22Rv1 (cell line): ENCODE results near the gene PLSCR1.

Experiments
- ZFX ChIP-seq: fragments of 450-650 bp; IDR thresholded peaks from 2 replicates; pipeline ENCODE4 v1.6.1; 2017; ENCODE audit warnings: antibody characterized with exemption, borderline replicate concordance
- TF ChIP-seq, protein P1 (sequence below): fragments of 450-650 bp; IDR thresholded peaks from 2 replicates; pipeline ENCODE4 v1.5.1; 2017; ENCODE audit warnings: mild to moderate bottlenecking

- TF ChIP-seq, protein P1, sequence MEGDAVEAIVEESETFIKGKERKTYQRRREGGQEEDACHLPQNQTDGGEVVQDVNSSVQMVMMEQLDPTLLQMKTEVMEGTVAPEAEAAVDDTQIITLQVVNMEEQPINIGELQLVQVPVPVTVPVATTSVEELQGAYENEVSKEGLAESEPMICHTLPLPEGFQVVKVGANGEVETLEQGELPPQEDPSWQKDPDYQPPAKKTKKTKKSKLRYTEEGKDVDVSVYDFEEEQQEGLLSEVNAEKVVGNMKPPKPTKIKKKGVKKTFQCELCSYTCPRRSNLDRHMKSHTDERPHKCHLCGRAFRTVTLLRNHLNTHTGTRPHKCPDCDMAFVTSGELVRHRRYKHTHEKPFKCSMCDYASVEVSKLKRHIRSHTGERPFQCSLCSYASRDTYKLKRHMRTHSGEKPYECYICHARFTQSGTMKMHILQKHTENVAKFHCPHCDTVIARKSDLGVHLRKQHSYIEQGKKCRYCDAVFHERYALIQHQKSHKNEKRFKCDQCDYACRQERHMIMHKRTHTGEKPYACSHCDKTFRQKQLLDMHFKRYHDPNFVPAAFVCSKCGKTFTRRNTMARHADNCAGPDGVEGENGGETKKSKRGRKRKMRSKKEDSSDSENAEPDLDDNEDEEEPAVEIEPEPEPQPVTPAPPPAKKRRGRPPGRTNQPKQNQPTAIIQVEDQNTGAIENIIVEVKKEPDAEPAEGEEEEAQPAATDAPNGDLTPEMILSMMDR, result no peak
- TF ChIP-seq ZFX, result no peak
These were observed 30.9 kb downstream of the PLSCR1 start for GRCh38 chr3:146513386-146514051.
